Vagina (tissue), 2 donors: ENCODE measurements around the gene N4BP2.

Experiments used
- POLR2A ChIP-seq, 2 donors: fragments of 450-650 bp; IDR thresholded peaks; one replicate each; pipeline ENCODE4 v1.6.1; 2017; ENCODE audit warnings: antibody characterized with exemption in 2 of 2, mild to moderate bottlenecking in 2 of 2, moderate library complexity in 2 of 2
- POLR2AphosphoS5 ChIP-seq, 2 donors: sonication (generic); formaldehyde crosslinking; IDR thresholded peaks; one replicate each; pipeline ENCODE4 v1.9.0; 2017; ENCODE audit warnings: antibody characterized with exemption in 2 of 2, mild to moderate bottlenecking in 2 of 2, low read depth in 1 of 2; ENCODE audit not compliant: insufficient read depth in 1 of 2
- TF ChIP-seq, protein P1 (sequence below), 3 experiments: fragments of 450-650 bp in 2 of 3; fragments of 200-600 bp in 1 of 3; sonication (generic) in 1 of 3; IDR thresholded peaks; one replicate each; pipeline ENCODE4 v1.5.1; 2017 to 2019; ENCODE audit warnings: antibody characterized with exemption in 3 of 3, mild to moderate bottlenecking in 2 of 3, moderate library complexity in 2 of 3

DNA sequence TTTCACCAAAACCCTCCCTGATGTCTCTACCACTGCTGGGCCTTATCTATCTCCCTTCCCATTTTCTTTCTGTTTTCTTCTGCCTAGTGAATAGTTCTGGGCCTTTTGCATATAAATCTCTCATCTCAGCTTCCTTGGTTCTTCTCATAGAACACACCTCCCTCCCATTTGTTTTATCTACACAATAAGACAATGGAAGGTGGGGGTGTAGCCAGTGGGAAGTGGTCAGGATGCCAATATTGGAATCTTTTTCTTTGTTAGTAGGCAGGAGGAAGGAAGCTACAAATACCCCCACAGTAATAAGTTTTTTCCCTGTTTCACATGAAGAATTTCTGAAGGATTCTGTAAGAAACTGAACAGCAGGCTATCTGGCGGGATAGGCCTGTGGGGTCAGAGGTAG is 109.3 kb downstream of the N4BP2 start:
- TF ChIP-seq, protein P1, sequence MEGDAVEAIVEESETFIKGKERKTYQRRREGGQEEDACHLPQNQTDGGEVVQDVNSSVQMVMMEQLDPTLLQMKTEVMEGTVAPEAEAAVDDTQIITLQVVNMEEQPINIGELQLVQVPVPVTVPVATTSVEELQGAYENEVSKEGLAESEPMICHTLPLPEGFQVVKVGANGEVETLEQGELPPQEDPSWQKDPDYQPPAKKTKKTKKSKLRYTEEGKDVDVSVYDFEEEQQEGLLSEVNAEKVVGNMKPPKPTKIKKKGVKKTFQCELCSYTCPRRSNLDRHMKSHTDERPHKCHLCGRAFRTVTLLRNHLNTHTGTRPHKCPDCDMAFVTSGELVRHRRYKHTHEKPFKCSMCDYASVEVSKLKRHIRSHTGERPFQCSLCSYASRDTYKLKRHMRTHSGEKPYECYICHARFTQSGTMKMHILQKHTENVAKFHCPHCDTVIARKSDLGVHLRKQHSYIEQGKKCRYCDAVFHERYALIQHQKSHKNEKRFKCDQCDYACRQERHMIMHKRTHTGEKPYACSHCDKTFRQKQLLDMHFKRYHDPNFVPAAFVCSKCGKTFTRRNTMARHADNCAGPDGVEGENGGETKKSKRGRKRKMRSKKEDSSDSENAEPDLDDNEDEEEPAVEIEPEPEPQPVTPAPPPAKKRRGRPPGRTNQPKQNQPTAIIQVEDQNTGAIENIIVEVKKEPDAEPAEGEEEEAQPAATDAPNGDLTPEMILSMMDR (IDR thresholded peaks at IDR 0.05) = no peak
- TF ChIP-seq POLR2AphosphoS5 (IDR thresholded peaks at IDR 0.05; ENCODE audit: insufficient read depth in 1 of 2, low read depth in 1 of 2) = no peak
- TF ChIP-seq POLR2A (IDR thresholded peaks at IDR 0.05) = no peak
